ENCODE measurements around the gene PSMC4. TPM values are rescaled to one million over a fixed set of nuclear protein-coding genes. Genes with fewer than 3 reads are reported as not detected.
A peak's percentile ranks its signal among the peaks of the same experiment; 100 is the strongest.

PSMC4 gene
- total RNA-seq, 1 donor from 2014 or later: 129 TPM

- no peak for DNase-seq (ENCODE audit: low read depth, low spot score)
Observed at GRCh38 chr19:39987167-39987566, 16.2 kb downstream of the PSMC4 start.

GRCh38 chr19:39987596-39987995, 16.6 kb downstream of the PSMC4 start:
- DNase-seq (ENCODE audit: low read depth, low spot score): no peak

GRCh38 chr19:39993605-39994004, 22.6 kb downstream of the PSMC4 start:
- no peak for DNase-seq (ENCODE audit: low read depth, low spot score)

GRCh38 chr19:39994361-39994760, 23.4 kb downstream of the PSMC4 start:
- no peak for DNase-seq (ENCODE audit: low read depth, low spot score)

- no peak for DNase-seq (ENCODE audit: low read depth, low spot score)
Observed at GRCh38 chr19:39995794-39996193, 24.8 kb downstream of the PSMC4 start.

GRCh38 chr19:39996218-39996810, 25.3 kb downstream of the PSMC4 start:
- DNase-seq (ENCODE audit: low read depth, low spot score): no peak

GRCh38 chr19:39996811-39997637, 26.1 kb downstream of the PSMC4 start, which contains the start of gene ZNF546:
TSS of gene ZNF546 (plus strand) at chr19:39997060. CDS start at chr19:39998327, 1,267 bp downstream.
- peak; percentile 73 for DNase-seq (ENCODE audit: low read depth, low spot score)

GRCh38 chr19:39997638-39998216, 26.8 kb downstream of the PSMC4 start:
- no peak for DNase-seq (ENCODE audit: low read depth, low spot score)

GRCh38 chr19:39998501-39998900, 27.5 kb downstream of the PSMC4 start:
- DNase-seq (ENCODE audit: low read depth, low spot score): no peak

GRCh38 chr19:40005691-40006272, 34.8 kb downstream of the PSMC4 start:
- no peak for DNase-seq (ENCODE audit: low read depth, low spot score)

- peak; percentile 97 for DNase-seq (ENCODE audit: low read depth, low spot score)
Observed at GRCh38 chr19:40006273-40006691, 35.3 kb downstream of the PSMC4 start.

- DNase-seq (ENCODE audit: low read depth, low spot score): no peak
Observed at GRCh38 chr19:40009674-40010073, 38.7 kb downstream of the PSMC4 start.

GRCh38 chr19:40013991-40014390, 43.0 kb downstream of the PSMC4 start:
- DNase-seq (ENCODE audit: low read depth, low spot score): no peak

GRCh38 chr19:40023969-40024368, 53.0 kb downstream of the PSMC4 start:
- DNase-seq (ENCODE audit: low read depth, low spot score): no peak

- DNase-seq (ENCODE audit: low read depth, low spot score): no peak
Observed at GRCh38 chr19:40025938-40026596, 55.1 kb downstream of the PSMC4 start.

GRCh38 chr19:40026597-40026970, 55.6 kb downstream of the PSMC4 start:
- no peak for DNase-seq (ENCODE audit: low read depth, low spot score)

Other genes with a start within 250 kb of the PSMC4 start
- not detected in 2 replicates for gene CLC, start 233.1 kb upstream of the PSMC4 start, total RNA-seq
- gene LEUTX, start 192.3 kb upstream of the PSMC4 start, total RNA-seq: not detected in 2 replicates
- 9.2 and 12.4 TPM in 2 replicates for gene DYRK1B, start 137.0 kb upstream of the PSMC4 start, total RNA-seq
- 278 and 378 TPM in 2 replicates for gene FBL, start 124.8 kb upstream of the PSMC4 start, total RNA-seq
- gene FCGBP, start 36.5 kb upstream of the PSMC4 start, total RNA-seq: under 0.01 and 0.04 TPM in 2 replicates
- gene ZNF546, start 25.9 kb downstream of the PSMC4 start, total RNA-seq: 2.0 and 6.5 TPM in 2 replicates
- 6.5 and 9.8 TPM in 2 replicates for gene ZNF780B, start 85.1 kb downstream of the PSMC4 start, total RNA-seq
- gene ZNF780A, start 119.8 kb downstream of the PSMC4 start, total RNA-seq: 10.2 and 17.5 TPM in 2 replicates
- gene MAP3K10, start 220.3 kb downstream of the PSMC4 start, total RNA-seq: 5.5 and 7.0 TPM in 2 replicates
- gene TTC9B, start 247.2 kb downstream of the PSMC4 start, total RNA-seq: not detected in 2 replicates

Measured in pulmonary artery endothelial cell (primary cell).